HG03196 (cell line): Measurements from ENCODE around the gene ZNF682.
"Not testable (repeated sequence)": the region's sequence is repeated elsewhere in the genome, so short reads cannot be mapped to it uniquely, and the experiment has no call there.

ENCODE experiments used
- ATAC-seq: cut with Tn5 transposase; IDR thresholded peaks from one replicate; pipeline ENCODE4 v1.9.1; 2021; ENCODE audit not compliant: unreplicated experiment

ZNF682 gene

GRCh38 chr19:20039203-20039723 is at the start of gene ZNF682:
ZNF682 (minus strand) TSS chr19:20039505; CDS start chr19:20039345, 160 bp downstream.
- peak; percentile 93 for ATAC-seq

GRCh38 chr19:20082876-20083275 is 43.6 kb upstream of the ZNF682 start:
- ATAC-seq: not testable (repeated sequence)

- ATAC-seq: not testable (repeated sequence)
Measured at GRCh38 chr19:20082232-20082833, 43.0 kb upstream of the ZNF682 start.

- ATAC-seq: no peak
Measured at GRCh38 chr19:20080656-20081055, 41.4 kb upstream of the ZNF682 start.

- no peak for ATAC-seq
Measured at GRCh38 chr19:20079476-20079875, 40.2 kb upstream of the ZNF682 start.

GRCh38 chr19:20078581-20079031 is 39.3 kb upstream of the ZNF682 start:
- no peak for ATAC-seq

- peak; percentile 90 for ATAC-seq
Measured at GRCh38 chr19:20077791-20078463, 38.6 kb upstream of the ZNF682 start, which contains the start of gene ZNF90. ZNF90 (plus strand) TSS chr19:20078000; CDS start chr19:20078133, 133 bp downstream.

GRCh38 chr19:20072936-20073335 is 33.6 kb upstream of the ZNF682 start:
- ATAC-seq: no peak

GRCh38 chr19:20070691-20071090 is 31.4 kb upstream of the ZNF682 start:
- ATAC-seq: no peak

- ATAC-seq: not testable (repeated sequence)
Measured at GRCh38 chr19:20068559-20068958, 29.3 kb upstream of the ZNF682 start.

GRCh38 chr19:20067943-20068342 is 28.6 kb upstream of the ZNF682 start:
- ATAC-seq: no peak

- ATAC-seq: no peak
Measured at GRCh38 chr19:20066861-20067260, 27.6 kb upstream of the ZNF682 start.

- ATAC-seq: no peak
Measured at GRCh38 chr19:20060282-20060681, 21.0 kb upstream of the ZNF682 start.

- ATAC-seq: not testable (repeated sequence)
Measured at GRCh38 chr19:20058738-20059137, 19.4 kb upstream of the ZNF682 start.

GRCh38 chr19:20051841-20052768 is 12.8 kb upstream of the ZNF682 start:
- ATAC-seq: peak; percentile 88

GRCh38 chr19:20045742-20046141 is 6.4 kb upstream of the ZNF682 start:
- ATAC-seq: not testable (repeated sequence)

- no peak for ATAC-seq
Measured at GRCh38 chr19:20044663-20045062, 5.4 kb upstream of the ZNF682 start.

- ATAC-seq: no peak
Measured at GRCh38 chr19:20038358-20039202, 725 bp downstream of the ZNF682 start.

- no peak for ATAC-seq
Measured at GRCh38 chr19:20035935-20036334, 3.4 kb downstream of the ZNF682 start.

GRCh38 chr19:20028611-20029010 is 10.7 kb downstream of the ZNF682 start:
- ATAC-seq: no peak
